H1 (cell line): ENCODE data around the gene PLXND1. TPM values are rescaled to one million over a fixed set of nuclear protein-coding genes. Genes with fewer than 3 reads are reported as not detected.

Experiments used
- CTCF ChIA-PET: fragments of 300-600 bp; sonication (Branson Sonifier 250); formaldehyde crosslinking; loops from one replicate; lab custom pipeline; 2021; ENCODE audit not compliant: partially characterized antibody; lab: Charles Lee
- POLR2A ChIA-PET: fragments of 300-600 bp; sonication (Branson Sonifier 250); formaldehyde crosslinking; loops from one replicate; lab custom pipeline; 2021; ENCODE audit warnings: inconsistent platforms; ENCODE audit not compliant: partially characterized antibody; lab: Charles Lee
- DNase-seq, 2 experiments: peaks; one replicate each; pipeline versions ENCODE4 v3.0.0 to v3.0.0-alpha.2; 2010 to 2022; ENCODE audit warnings: low spot score in 2 of 2, low read depth in 1 of 2, mixed read lengths in 1 of 2
- FAIRE-seq: peaks from 2 replicates; lab custom pipeline; 2011; peaks lifted over from hg19 to GRCh38; lab: Jason Lieb, UNC
- H2AFZ ChIP-seq: 2 replicates; pipeline ENCODE4 v1.8.1; 2012; ENCODE audit warnings: low read length, inconsistent platforms
- H2AK5ac ChIP-seq: 2 replicates; pipeline ENCODE4 v1.6.1; 2013; ENCODE audit warnings: low read depth, low read length
- H2BK120ac ChIP-seq: replicated peaks from 2 replicates; pipeline ENCODE3; 2013; ENCODE audit warnings: low read depth, low read length, inconsistent platforms
- H2BK12ac ChIP-seq: 2 replicates; pipeline ENCODE4 v1.6.1; 2013; ENCODE audit warnings: low read depth, low read length
- H2BK15ac ChIP-seq: 2 replicates; pipeline ENCODE4 v1.6.1; 2013; ENCODE audit warnings: low read length
- H2BK20ac ChIP-seq: 2 replicates; pipeline ENCODE4 v1.6.1; 2013; ENCODE audit warnings: low read length
- H2BK5ac ChIP-seq: 2 replicates; pipeline ENCODE4 v1.6.1; 2013; ENCODE audit warnings: low read depth, low read length
- H3K14ac ChIP-seq: 2 replicates; pipeline ENCODE4 v1.6.1; 2013; ENCODE audit warnings: inconsistent platforms; ENCODE audit not compliant: insufficient read length
- H3K18ac ChIP-seq: 2 replicates; pipeline ENCODE4 v1.6.1; 2013; ENCODE audit warnings: low read length; ENCODE audit errors: extremely low read depth
- H3K23ac ChIP-seq: 2 replicates; pipeline ENCODE4 v1.6.1; 2013; ENCODE audit warnings: inconsistent platforms; ENCODE audit not compliant: insufficient read length
- H3K23me2 ChIP-seq: 2 replicates; pipeline ENCODE4 v1.6.1; 2013; ENCODE audit warnings: low read depth, low read length
- H3K27ac ChIP-seq: 2 replicates; pipeline ENCODE4 v1.6.1; 2011; ENCODE audit warnings: low read depth, low read length, inconsistent platforms
- H3K27me3 ChIP-seq, 4 experiments: replicated peaks in 1 of 4; 1 replicate in 1 of 4; 2 replicates in 3 of 4; pipeline versions ENCODE4 v1.6.1 to v1.8.1; 2011 to 2013; ENCODE audit warnings: low read length in 3 of 4, mild to moderate bottlenecking in 3 of 4, inconsistent platforms in 2 of 4, mixed read lengths in 2 of 4, moderate library complexity in 1 of 4; ENCODE audit not compliant: control insufficient read depth in 3 of 4, insufficient read depth in 3 of 4; ENCODE audit errors: extremely low read depth in 1 of 4
- H3K36me3 ChIP-seq, 4 experiments: 2 replicates each; pipeline versions ENCODE4 v1.6.1 to v1.8.1; 2011 to 2013; ENCODE audit warnings: mild to moderate bottlenecking in 4 of 4, low read length in 3 of 4, moderate library complexity in 2 of 4, control low read depth in 1 of 4, inconsistent platforms in 1 of 4; ENCODE audit not compliant: insufficient read depth in 4 of 4, control insufficient read depth in 2 of 4
- H3K4ac ChIP-seq: replicated peaks from 2 replicates; pipeline ENCODE3; 2013; ENCODE audit warnings: low read length, low read depth, mixed read lengths, inconsistent platforms; ENCODE audit not compliant: insufficient read length
- H3K4me1 ChIP-seq, 4 experiments: replicated peaks in 1 of 4; 1 replicate in 1 of 4; 2 replicates in 3 of 4; pipeline versions ENCODE4 v1.6.1 to v1.8.1; 2011 to 2013; ENCODE audit warnings: low read length in 3 of 4, inconsistent platforms in 2 of 4, mixed read lengths in 1 of 4; ENCODE audit not compliant: insufficient read depth in 4 of 4, control insufficient read depth in 3 of 4
- H3K4me2 ChIP-seq, 2 experiments: 2 replicates each; pipeline versions ENCODE4 v1.6.1 to v1.8.1; 2011 to 2013; ENCODE audit warnings: low read depth in 2 of 2, low read length in 2 of 2, control low read depth in 1 of 2, inconsistent platforms in 1 of 2, mild to moderate bottlenecking in 1 of 2; ENCODE audit not compliant: insufficient read depth in 1 of 2
- H3K4me3 ChIP-seq, 4 experiments: fragments of 200-600, 300-600 bp in 1 of 4; sonication (generic), shearing (Covaris generic), sonication (Bioruptor Twin) in 1 of 4; 2 replicates each; pipeline versions ENCODE4 v1.5.1 to v1.8.1; 2011 to 2016; ENCODE audit warnings: low read length in 4 of 4, low read depth in 3 of 4, control low read depth in 2 of 4, inconsistent platforms in 2 of 4, mild to moderate bottlenecking in 2 of 4, mixed read lengths in 1 of 4, moderate library complexity in 1 of 4; ENCODE audit not compliant: insufficient read depth in 2 of 4; ENCODE audit errors: extremely low read depth in 1 of 4
- H3K56ac ChIP-seq: replicated peaks from 2 replicates; pipeline ENCODE3; 2013; ENCODE audit warnings: low read depth, mild to moderate bottlenecking, mixed read lengths, low read length, inconsistent platforms; ENCODE audit not compliant: insufficient read length
- H3K79me1 ChIP-seq: 2 replicates; pipeline ENCODE4 v1.6.1; 2013; ENCODE audit warnings: low read depth, low read length, control low read depth
- H3K79me2 ChIP-seq, 2 experiments: 2 replicates each; pipeline versions ENCODE4 v1.6.1 to v1.8.1; 2012 to 2013; ENCODE audit warnings: low read length in 2 of 2, mild to moderate bottlenecking in 2 of 2, inconsistent platforms in 1 of 2; ENCODE audit not compliant: insufficient read depth in 2 of 2, control insufficient read depth in 1 of 2
- H3K9ac ChIP-seq, 4 experiments: replicated peaks in 1 of 4; 1 replicate in 1 of 4; 2 replicates in 3 of 4; pipeline versions ENCODE4 v1.6.1 to v1.8.1; 2011 to 2013; ENCODE audit warnings: low read depth in 3 of 4, low read length in 3 of 4, control low read depth in 2 of 4, mild to moderate bottlenecking in 2 of 4, moderate library complexity in 2 of 4, inconsistent platforms in 1 of 4; ENCODE audit errors: extremely low read depth in 1 of 4
- H3K9me3 ChIP-seq, 2 experiments: 2 replicates each; pipeline versions ENCODE4 v1.6.1 to v1.8.1; 2012 to 2013; ENCODE audit warnings: mild to moderate bottlenecking in 2 of 2, moderate library complexity in 2 of 2, control low read depth in 1 of 2, inconsistent platforms in 1 of 2, low read depth in 1 of 2, low read length in 1 of 2, mixed read lengths in 1 of 2; ENCODE audit not compliant: insufficient read depth in 2 of 2
- H4K20me1 ChIP-seq, 2 experiments: replicated peaks in 1 of 2; 2 replicates each; pipeline versions ENCODE3 to v1.8.1; 2011 to 2013; ENCODE audit warnings: inconsistent platforms in 2 of 2, low read length in 2 of 2, mild to moderate bottlenecking in 1 of 2; ENCODE audit not compliant: insufficient read depth in 2 of 2, control insufficient read depth in 1 of 2
- H4K5ac ChIP-seq: 2 replicates; pipeline ENCODE4 v1.6.1; 2013; ENCODE audit warnings: low read length, low read depth, mixed read lengths, inconsistent platforms; ENCODE audit not compliant: insufficient read length
- H4K8ac ChIP-seq: 2 replicates; pipeline ENCODE4 v1.8.0; 2013; ENCODE audit warnings: mild to moderate bottlenecking, moderate library complexity, low read length, inconsistent platforms; ENCODE audit not compliant: insufficient read depth; ENCODE audit errors: extremely low read depth
- H4K91ac ChIP-seq: replicated peaks from 2 replicates; pipeline ENCODE3; 2013; ENCODE audit warnings: low read length, mixed read lengths, inconsistent platforms; ENCODE audit not compliant: insufficient read length
- BACH1 ChIP-seq: IDR thresholded peaks from 2 replicates; pipeline ENCODE4 v1.6.1; 2012; ENCODE audit warnings: low read length, improper control_type of control experiment
- CEBPB ChIP-seq: IDR thresholded peaks from 2 replicates; pipeline ENCODE4 v1.6.1; 2012; ENCODE audit warnings: low read depth, low read length
- CHD1 ChIP-seq: IDR thresholded peaks from 2 replicates; pipeline ENCODE4 v1.6.1; 2012; ENCODE audit warnings: low read depth, low read length, improper control_type of control experiment
- E2F6 ChIP-seq: IDR thresholded peaks from 2 replicates; pipeline ENCODE4 v1.6.1; 2012; ENCODE audit warnings: inconsistent platforms
- EZH2 ChIP-seq: fragments of 200-600 bp; sonication (generic); IDR thresholded peaks from 2 replicates; pipeline ENCODE4 v1.7.1; 2012; ENCODE audit warnings: low read depth, mild to moderate bottlenecking, moderate library complexity, low read length, inconsistent platforms; ENCODE audit not compliant: severe bottlenecking
- GTF2F1 ChIP-seq: IDR thresholded peaks from 2 replicates; pipeline ENCODE4 v1.6.1; 2012; ENCODE audit warnings: low read depth, low read length, improper control_type of control experiment, borderline replicate concordance
- HDAC2 ChIP-seq, 2 experiments: fragments of 300-600 bp in 1 of 2; sonication (generic) in 1 of 2; IDR thresholded peaks; 2 replicates each; pipeline ENCODE4 v1.6.1; 2011 to 2012; ENCODE audit warnings: low read depth in 2 of 2, low read length in 2 of 2, mild to moderate bottlenecking in 2 of 2, moderate library complexity in 2 of 2, borderline replicate concordance in 1 of 2, inconsistent platforms in 1 of 2
- NRF1 ChIP-seq: IDR thresholded peaks from 2 replicates; pipeline ENCODE4 v1.6.1; 2011; ENCODE audit warnings: mild to moderate bottlenecking, low read depth, low read length, improper control_type of control experiment
- POU5F1 ChIP-seq: IDR thresholded peaks from 2 replicates; pipeline ENCODE4 v1.6.1; 2011; ENCODE audit warnings: low read depth, mild to moderate bottlenecking, low read length, moderate library complexity
- RXRA ChIP-seq: IDR thresholded peaks from 2 replicates; pipeline ENCODE4 v1.6.1; 2011; ENCODE audit warnings: low read depth, mild to moderate bottlenecking, low read length, moderate library complexity; ENCODE audit not compliant: insufficient read depth
- SP4 ChIP-seq: IDR thresholded peaks from 2 replicates; pipeline ENCODE4 v1.6.1; 2012; ENCODE audit warnings: low read length, inconsistent platforms
- TEAD4 ChIP-seq: IDR thresholded peaks from 2 replicates; pipeline ENCODE4 v1.6.1; 2012; ENCODE audit warnings: low read depth, low read length, inconsistent platforms, mixed read lengths
- WGBS, 2 experiments: shearing (Covaris generic) in 1 of 2; methylation state at CpG; one replicate each; pipeline versions ENCODE4 v1.1.6 to v1.1.7; 2013 to 2015; ENCODE audit warnings: low lambda C conversion rate in 2 of 2, mixed read lengths in 2 of 2, inconsistent platforms in 1 of 2, low coverage in 1 of 2, missing lambda C conversion rate in 1 of 2; ENCODE audit not compliant: insufficient replicate concordance in 2 of 2, insufficient coverage in 1 of 2, insufficient read length in 1 of 2; ENCODE audit errors: extremely low coverage in 1 of 2, missing lambda C conversion rate in 1 of 2; 5-methylcytosine and 5-hydroxymethylcytosine counted together
- polyA plus RNA-seq, 7 experiments: library from polyadenylated mRNA; depleted of rRNA in 3 of 7; stranded (reverse) in 5 of 7; unstranded in 2 of 7; fragments of >200 nt in 5 of 7; fragments of 200-250 nt in 2 of 7; gene quantifications; 1 replicate in 5 of 7; 2 replicates in 1 of 7; 4 replicates in 1 of 7; pipeline versions ENCODE4 v1.2.1 to v1.2.3, GENCODE V29; 2011 to 2013; ENCODE audit warnings: missing spikeins in 2 of 7, mixed read lengths in 2 of 7
- total RNA-seq: library from RNA; stranded (reverse); fragmentation: NEBNext Ultra II Directional; extraction: Animal tissue kit (Norgen Biotek cat#: 25700); gene quantifications from 2 replicates; pipeline ENCODE4 v1.2.1, GENCODE V29; 2021

The PLXND1 gene
- total and polyA plus RNA-seq, 2 of the 8 experiments (the other 6 are each of a cell fraction or from before 2014, with no cell fraction given) = 17.7 to 66.4 TPM

- Histone ChIP-seq H3K79me2 (no peaks in the 10 kb centered on the region), H3K56ac (no peak overlapping the region), H4K8ac (no peak overlapping the region; the same call in 1 of the 2 replicates), H3K4me1 (peaks cover 0 to 14% (median 7%) of the 10 kb centered on the region in 4 experiments; a peak in 6 of 7 replicates), H2BK20ac (peak overlapping the region; percentile 48; the same call in 1 of the 2 replicates), H2BK12ac (peak overlapping the region; percentile 50; the same call in 1 of the 2 replicates), H3K23ac (no peak overlapping the region), H4K20me1 (peaks cover 0 to 1% of the 10 kb centered on the region in 2 experiments), H2AFZ (no peak overlapping the region), H3K18ac (no peak overlapping the region), H3K27ac (no peak overlapping the region), H3K36me3 (no peaks in the 10 kb centered on the region; a peak in 1 of 8 replicates), H2AK5ac (0 out of 2 replicates have a peak overlapping the region, but pooled peaks have one; percentile 53), H3K27me3 (no peaks in the 10 kb centered on the region; a peak in 1 of 7 replicates), H2BK15ac (no peak overlapping the region), H3K23me2 (no peaks in the 10 kb centered on the region), H4K91ac (peak overlapping the region; percentile 5), H3K4me2 (no peak overlapping the region), H3K14ac (no peak overlapping the region), H2BK120ac (no peak overlapping the region), H3K4ac (no peak overlapping the region), H3K9me3 (no peaks in the 10 kb centered on the region), H3K9ac (no peak overlapping the region), H2BK5ac (peak overlapping the region; percentile 71), H4K5ac (no peak overlapping the region), H3K79me1 (no peaks in the 10 kb centered on the region), H3K4me3 (no peak overlapping the region)
- WGBS, 2 experiments = 91% methylated on average over 15 of the region's 15 CpGs; no CpG with 5 or more reads in 1 of the 2 experiments
- no peak for FAIRE-seq
- POLR2A ChIA-PET = interaction anchor here (0.8 kb wide), 1 partner anchor 110 kb away, joined by 3 read pairs; no protein-coding TSS in a partner anchor
- DNase-seq = no peak
- CTCF ChIA-PET = interaction anchor here (1.1 to 11.3 kb wide), 4 partner anchors 8 to 68 kb away, joined by 4 to 93 read pairs (median 7); no protein-coding TSS in a partner anchor
- TF ChIP-seq POU5F1 (no peak), GTF2F1 (no peak), CHD1 (no peak), RXRA (no peak), BACH1 (no peak), CEBPB (no peak), NRF1 (no peak), TEAD4 (no peak), E2F6 (no peak), HDAC2 (IDR thresholded peaks at IDR 0.05; ENCODE audit: borderline replicate concordance in 1 of 2, low read depth in 2 of 2, low read length in 2 of 2) (no peak), SP4 (no peak), EZH2 (no peak)
These were observed 48.2 kb downstream of the PLXND1 start for GRCh38 chr3:129558081-129558771.
